Bronchial epithelial cell (primary cell): ENCODE measurements around the gene FABP2. TPM values are rescaled to one million over a fixed set of nuclear protein-coding genes. Genes with fewer than 3 reads are reported as not detected.
A peak's percentile ranks its signal among the peaks of the same experiment; 100 is the strongest.
"Not testable (repeated sequence)": the region's sequence is repeated elsewhere in the genome, so short reads cannot be mapped to it uniquely, and the experiment has no call there.

Source experiments
- DNase-seq: peaks from one replicate; pipeline ENCODE4 v3.0.0-alpha.2; 2010; ENCODE audit warnings: low read depth
- FAIRE-seq: peaks from 2 replicates; lab custom pipeline; 2011; peaks lifted over from hg19 to GRCh38; lab: Jason Lieb, UNC
- H3K27me3 ChIP-seq: 2 replicates; pipeline ENCODE4 v1.5.1; 2011; ENCODE audit warnings: low read length; ENCODE audit not compliant: control insufficient read depth, insufficient read depth
- H3K36me3 ChIP-seq: 2 replicates; pipeline ENCODE4 v1.5.1; 2011; ENCODE audit warnings: low read length; ENCODE audit not compliant: control insufficient read depth, insufficient read depth
- H3K4me3 ChIP-seq: 2 replicates; pipeline ENCODE4 v1.5.1; 2011; ENCODE audit warnings: mild to moderate bottlenecking, low read depth, low read length, control low read depth
- total RNA-seq: library from RNA; depleted of rRNA; stranded (reverse); fragments of >200 nt; gene quantifications from 2 replicates; pipeline ENCODE4 v1.2.1, GENCODE V29; 2014
- TF ChIP-seq, protein P1 (sequence below): IDR thresholded peaks from 2 replicates; pipeline ENCODE4 v1.5.1; 2011; ENCODE audit warnings: mild to moderate bottlenecking, moderate library complexity, low read length, control low read depth, inconsistent platforms; ENCODE audit not compliant: insufficient read depth, severe bottlenecking

The FABP2 gene
- total RNA-seq, 1 donor from 2014 or later: not detected

DNA sequence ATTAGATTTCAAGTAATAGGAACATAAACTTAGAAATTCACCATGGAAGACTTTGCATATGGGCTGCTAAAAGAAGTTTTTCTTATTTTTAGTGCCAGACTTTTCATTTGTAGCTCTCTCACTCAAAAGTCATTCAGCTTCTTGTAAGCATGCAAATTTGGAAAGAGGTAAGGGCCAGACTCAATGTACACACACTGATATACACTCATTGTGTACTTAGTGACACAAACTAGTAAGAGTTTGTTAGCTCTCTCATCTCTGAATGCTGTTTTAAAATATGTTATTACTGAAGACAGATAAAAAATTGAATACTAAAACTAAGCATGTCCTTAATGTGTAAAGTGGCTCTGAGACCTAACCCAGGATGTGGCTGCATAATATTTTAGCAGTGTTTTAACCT is 18.0 kb upstream of the FABP2 start:
- DNase-seq: peak; percentile 39
- not testable (repeated sequence) for H3K4me3 ChIP-seq, H3K27me3 ChIP-seq, H3K36me3 ChIP-seq
- peak; percentile 47 for FAIRE-seq

DNA sequence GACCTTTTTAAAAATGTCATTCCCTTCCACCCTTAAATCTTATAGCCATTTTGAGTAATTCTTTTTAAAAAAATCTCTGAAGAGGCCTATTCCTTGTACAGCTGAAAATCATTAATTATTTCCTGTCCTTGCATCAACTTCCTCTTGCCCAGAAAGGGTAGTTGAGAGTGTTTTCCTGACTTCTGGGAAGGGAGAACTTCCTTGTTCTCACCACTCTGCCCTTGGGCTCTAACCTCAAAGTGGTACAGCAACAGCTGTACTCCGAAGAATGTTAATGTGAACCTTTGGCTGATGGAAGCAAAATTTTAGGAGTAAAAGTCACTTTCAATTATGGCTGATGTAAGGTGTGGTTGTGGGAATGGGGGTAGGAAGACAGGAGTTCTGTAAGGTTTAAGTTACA is 15.1 kb upstream of the FABP2 start:
- no peaks in the 10 kb centered on the region for H3K27me3 ChIP-seq
- no peak overlapping the region for H3K4me3 ChIP-seq
- TF ChIP-seq, protein P1, sequence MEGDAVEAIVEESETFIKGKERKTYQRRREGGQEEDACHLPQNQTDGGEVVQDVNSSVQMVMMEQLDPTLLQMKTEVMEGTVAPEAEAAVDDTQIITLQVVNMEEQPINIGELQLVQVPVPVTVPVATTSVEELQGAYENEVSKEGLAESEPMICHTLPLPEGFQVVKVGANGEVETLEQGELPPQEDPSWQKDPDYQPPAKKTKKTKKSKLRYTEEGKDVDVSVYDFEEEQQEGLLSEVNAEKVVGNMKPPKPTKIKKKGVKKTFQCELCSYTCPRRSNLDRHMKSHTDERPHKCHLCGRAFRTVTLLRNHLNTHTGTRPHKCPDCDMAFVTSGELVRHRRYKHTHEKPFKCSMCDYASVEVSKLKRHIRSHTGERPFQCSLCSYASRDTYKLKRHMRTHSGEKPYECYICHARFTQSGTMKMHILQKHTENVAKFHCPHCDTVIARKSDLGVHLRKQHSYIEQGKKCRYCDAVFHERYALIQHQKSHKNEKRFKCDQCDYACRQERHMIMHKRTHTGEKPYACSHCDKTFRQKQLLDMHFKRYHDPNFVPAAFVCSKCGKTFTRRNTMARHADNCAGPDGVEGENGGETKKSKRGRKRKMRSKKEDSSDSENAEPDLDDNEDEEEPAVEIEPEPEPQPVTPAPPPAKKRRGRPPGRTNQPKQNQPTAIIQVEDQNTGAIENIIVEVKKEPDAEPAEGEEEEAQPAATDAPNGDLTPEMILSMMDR: no peak
- DNase-seq: no peak
- no peak for FAIRE-seq
- H3K36me3 ChIP-seq: no peaks in the 10 kb centered on the region

DNA sequence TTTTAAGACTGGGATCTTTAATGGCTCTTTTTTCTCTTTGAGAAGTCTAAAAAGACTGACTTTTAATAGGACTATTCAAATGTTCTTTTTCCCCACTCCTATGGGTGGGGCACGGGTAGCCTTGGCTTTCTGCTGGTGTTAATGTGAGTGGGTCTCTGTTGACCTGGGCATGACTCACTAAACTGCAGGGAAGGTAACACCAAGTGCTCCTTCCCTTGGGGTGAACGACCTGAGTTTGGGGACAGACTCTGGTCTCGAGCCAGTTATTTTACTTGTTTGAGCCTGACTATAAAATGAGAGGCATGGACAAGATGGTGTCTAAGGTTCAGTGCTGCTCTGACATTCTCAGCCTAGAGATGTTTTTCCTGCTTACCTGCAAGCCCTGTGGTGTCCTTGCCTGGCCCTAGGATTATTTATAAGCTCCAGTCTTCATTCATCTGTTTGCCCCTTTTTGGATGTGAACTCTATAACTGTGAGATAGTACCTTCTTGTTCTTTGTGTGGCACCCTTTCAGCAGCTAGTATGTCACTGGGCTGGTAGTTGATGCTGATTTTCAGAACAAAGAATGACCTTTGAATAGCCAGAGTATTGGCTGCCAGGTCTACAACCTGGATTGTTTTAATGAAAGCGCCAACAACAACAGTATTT is 14.5 kb upstream of the FABP2 start:
- DNase-seq, H3K36me3 ChIP-seq, H3K4me3 ChIP-seq, H3K27me3 ChIP-seq: not testable (repeated sequence)
- peak; percentile 83 for FAIRE-seq

DNA sequence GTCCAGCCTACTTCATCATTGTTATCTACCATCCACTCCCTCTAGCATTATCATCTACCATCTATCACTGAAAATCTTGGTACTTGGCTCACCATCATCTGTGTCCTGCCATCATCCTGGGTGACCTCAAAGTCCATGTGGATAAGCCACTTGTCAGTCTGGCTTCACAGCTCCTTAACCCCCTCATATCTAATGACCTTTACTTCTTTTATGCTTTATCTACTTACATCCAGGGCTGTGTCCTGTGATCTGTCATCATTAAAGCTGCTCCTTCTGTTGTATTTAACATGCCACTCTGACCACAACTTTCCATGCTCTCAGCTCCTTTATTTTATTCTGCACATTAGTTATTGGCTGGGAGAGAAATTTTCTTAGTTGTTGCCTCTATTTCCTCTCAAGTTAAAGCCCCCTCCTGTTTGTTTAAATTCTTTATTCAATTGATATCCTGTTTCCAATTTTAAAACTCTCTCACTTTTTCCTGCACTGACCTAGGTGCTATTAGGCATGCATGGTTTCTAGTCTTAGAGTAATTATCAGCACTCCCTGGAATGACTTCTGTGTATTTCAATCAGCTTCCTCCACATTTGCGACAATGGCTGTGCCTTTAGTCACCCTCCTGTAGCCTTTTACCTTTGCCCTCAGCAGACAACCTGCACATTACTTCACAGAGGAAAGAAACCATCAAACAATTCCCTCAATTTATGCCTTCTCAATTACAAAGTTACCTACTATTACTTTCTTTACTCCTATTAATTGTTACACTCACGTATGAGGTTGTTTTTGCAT is 8.1 kb upstream of the FABP2 start:
- H3K4me3 ChIP-seq: no peak overlapping the region
- DNase-seq: no peak
- FAIRE-seq: no peak
- H3K27me3 ChIP-seq: no peaks in the 10 kb centered on the region
- TF ChIP-seq, protein P1: no peak
- H3K36me3 ChIP-seq: no peaks in the 10 kb centered on the region

DNA sequence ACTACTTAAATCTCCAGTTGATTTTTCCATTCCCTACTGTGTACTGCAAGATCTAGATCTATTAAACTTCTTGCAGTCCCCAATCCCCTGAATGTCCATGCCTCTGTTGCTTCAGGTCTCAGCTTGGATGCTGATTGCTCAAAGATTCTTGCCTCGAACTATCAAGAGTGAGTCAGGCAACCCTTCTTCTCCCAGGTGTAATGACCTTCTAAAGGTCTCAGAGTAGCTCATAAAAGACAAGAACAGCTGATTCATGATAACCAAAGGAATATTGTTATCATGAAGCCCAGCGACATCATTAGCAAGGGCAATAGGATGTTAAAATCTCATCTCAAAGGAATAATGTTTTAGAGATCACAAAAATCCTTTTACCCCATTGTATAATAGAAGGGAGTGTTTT is 6.8 kb upstream of the FABP2 start:
- no peaks in the 10 kb centered on the region for H3K27me3 ChIP-seq
- no peak for DNase-seq
- no peak overlapping the region for H3K4me3 ChIP-seq
- TF ChIP-seq, protein P1: no peak
- no peak for FAIRE-seq
- no peaks in the 10 kb centered on the region for H3K36me3 ChIP-seq

DNA sequence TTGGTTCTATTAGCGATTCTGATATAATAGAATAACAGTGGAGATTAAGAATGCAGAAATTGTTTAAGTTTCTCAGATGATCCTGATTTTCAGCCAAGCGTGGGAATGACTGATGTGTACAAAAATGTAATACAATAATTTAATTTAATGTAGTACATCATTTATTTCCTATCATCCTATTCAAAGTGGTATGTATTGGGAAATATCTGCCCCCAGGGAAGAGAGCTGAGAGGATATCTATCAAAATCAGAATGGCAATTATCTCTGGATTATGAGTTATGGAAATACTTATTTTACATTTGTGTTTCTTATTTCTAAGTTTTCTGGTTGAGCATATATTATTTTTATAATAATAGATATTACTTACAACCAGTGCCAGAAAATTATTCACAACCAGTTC is 3.9 kb downstream of the FABP2 start:
- FAIRE-seq: no peak
- TF ChIP-seq, protein P1: no peak
- no peaks in the 10 kb centered on the region for H3K27me3 ChIP-seq

More for the DNA sequence above, 3.9 kb downstream of the FABP2 start:
- Histone ChIP-seq H3K4me3 (no peak overlapping the region), H3K36me3 (no peaks in the 10 kb centered on the region)
- DNase-seq: no peak
